Measurements from ENCODE around the gene ELF1. TPM values are rescaled to one million over a fixed set of nuclear protein-coding genes. Genes with fewer than 3 reads are reported as not detected.
"Not testable (repeated sequence)": the region's sequence is repeated elsewhere in the genome, so short reads cannot be mapped to it uniquely, and the experiment has no call there.

Gene ELF1
- total and polyA plus RNA-seq, 2 of the 8 experiments (the other 6 are each of a cell fraction or from before 2014, with no cell fraction given): 5.6 to 18.2 TPM

GRCh38 chr13:40909541-40910200 is 109.4 kb downstream of the ELF1 start:
- H3K18ac ChIP-seq (ENCODE audit: extremely low read depth, low read length); H2BK120ac ChIP-seq (replicated peaks; ENCODE audit: low read depth, low read length); H3K27me3 ChIP-seq (replicated peaks in 1 of 4; ENCODE audit: control insufficient read depth in 3 of 4, extremely low read depth in 1 of 4, insufficient read depth in 3 of 4, low read length in 3 of 4); H3K4me3 ChIP-seq (ENCODE audit: extremely low read depth in 1 of 4, insufficient read depth in 2 of 4, low read depth in 3 of 4, low read length in 4 of 4); H3K4me2 ChIP-seq (ENCODE audit: insufficient read depth in 1 of 2, low read depth in 2 of 2, low read length in 2 of 2); H3K27ac ChIP-seq (ENCODE audit: low read depth, low read length); H4K8ac ChIP-seq (ENCODE audit: extremely low read depth, insufficient read depth, low read length); H3K23ac ChIP-seq (ENCODE audit: insufficient read length); H2AFZ ChIP-seq (ENCODE audit: low read length); H3K4me1 ChIP-seq (replicated peaks in 1 of 4; ENCODE audit: control insufficient read depth in 3 of 4, insufficient read depth in 4 of 4, low read length in 3 of 4); H3K4ac ChIP-seq (replicated peaks; ENCODE audit: insufficient read length, low read depth, low read length); H3K14ac ChIP-seq (ENCODE audit: insufficient read length); FAIRE-seq; H2BK5ac ChIP-seq (ENCODE audit: low read depth, low read length); H4K5ac ChIP-seq (ENCODE audit: insufficient read length, low read depth, low read length); H3K79me1 ChIP-seq (ENCODE audit: low read depth, low read length); H3K79me2 ChIP-seq (ENCODE audit: control insufficient read depth in 1 of 2, insufficient read depth in 2 of 2, low read length in 2 of 2); H2BK12ac ChIP-seq (ENCODE audit: low read depth, low read length); H3K36me3 ChIP-seq (ENCODE audit: control insufficient read depth in 2 of 4, insufficient read depth in 4 of 4, low read length in 3 of 4); H4K20me1 ChIP-seq (replicated peaks in 1 of 2; ENCODE audit: control insufficient read depth in 1 of 2, insufficient read depth in 2 of 2, low read length in 2 of 2); H3K56ac ChIP-seq (replicated peaks; ENCODE audit: insufficient read length, low read depth, low read length); H2BK15ac ChIP-seq (ENCODE audit: low read length); H3K23me2 ChIP-seq (ENCODE audit: low read depth, low read length); H3K9ac ChIP-seq (replicated peaks in 1 of 4; ENCODE audit: extremely low read depth in 1 of 4, low read depth in 3 of 4, low read length in 3 of 4); H3K9me3 ChIP-seq (ENCODE audit: insufficient read depth in 2 of 2, low read depth in 1 of 2, low read length in 1 of 2); H2AK5ac ChIP-seq (ENCODE audit: low read depth, low read length); H2BK20ac ChIP-seq (ENCODE audit: low read length); DNase-seq (ENCODE audit: low read depth in 1 of 2, low spot score in 2 of 2); H4K91ac ChIP-seq (replicated peaks; ENCODE audit: insufficient read length, low read length): not testable (repeated sequence)
- ChIA-PET POLR2A (ENCODE audit: partially characterized antibody) (interaction anchor here (0.6 to 0.9 kb wide), 2 partner anchors 12 to 25 kb away, joined by 3 read pairs; no protein-coding TSS in a partner anchor), CTCF (ENCODE audit: partially characterized antibody) (interaction anchor here (0.9 kb wide), 1 partner anchor 27 kb away, joined by 3 read pairs; no protein-coding TSS in a partner anchor)
- WGBS, 2 experiments (ENCODE audit: extremely low coverage in 1 of 2, insufficient coverage in 1 of 2, insufficient read length in 1 of 2, insufficient replicate concordance in 2 of 2, low coverage in 1 of 2, low lambda C conversion rate in 2 of 2, missing lambda C conversion rate in 1 of 2): 80% methylated on average over 4 of the region's 4 CpGs; no CpG with 5 or more reads in 1 of the 2 experiments
